HepG2 (cell line): Measurements from ENCODE around the gene DISP2. TPM values are rescaled to one million over a fixed set of nuclear protein-coding genes. Genes with fewer than 3 reads are reported as not detected.

ENCODE experiments used
- ATAC-seq: fragments of 200-7000 bp; cut with Tn5 transposase; 3 replicates; pipeline ENCODE4 v1.9.1; 2020; ENCODE audit warnings: mild to moderate bottlenecking, moderate library complexity
- BruUV-seq: library from RNA; stranded (reverse); fragments of 400-500 nt; replicated peaks from 2 replicates; lab custom pipeline; 2021; lab: Mats Ljungman, UMichigan
- CTCF ChIA-PET: fragments of 300-600 bp; formaldehyde crosslinking; extraction: SDS; loops from one replicate; lab custom pipeline; 2021; ENCODE audit warnings: low total read pairs, inconsistent platforms, low intra/inter-chr PET ratio; lab: Yijun Ruan, JAX
- POLR2A ChIA-PET: fragments of 350-600 bp; sonication (Branson Sonifier 250); formaldehyde crosslinking; loops from one replicate; lab custom pipeline; 2020; ENCODE audit warnings: antibody characterized with exemption, inconsistent platforms; lab: Yijun Ruan, JAX
- DNase-seq: peaks from one replicate; pipeline ENCODE4 v3.0.0-alpha.2; 2015; ENCODE audit warnings: low spot score
- FAIRE-seq: peaks from 3 replicates; lab custom pipeline; 2011; peaks lifted over from hg19 to GRCh38; lab: Jason Lieb, UNC
- H2AFZ ChIP-seq: one replicate; pipeline ENCODE4 v1.6.1; 2011; ENCODE audit warnings: low read length, inconsistent platforms
- H3K27ac ChIP-seq: fragments of 300-600 bp; 3 replicates; pipeline ENCODE4 v1.8.0; 2011; ENCODE audit warnings: mixed run types, mild to moderate bottlenecking, mixed read lengths, low read length, inconsistent platforms; ENCODE audit not compliant: insufficient read depth; ENCODE audit errors: extremely low read length
- H3K27me3 ChIP-seq, 2 experiments: fragments of 200-600 bp in 1 of 2; 2 replicates in 1 of 2; 3 replicates in 1 of 2; pipeline versions ENCODE4 v1.6.0 to v1.8.0; 2011; ENCODE audit warnings: low read length in 2 of 2, mild to moderate bottlenecking in 2 of 2, moderate library complexity in 2 of 2, inconsistent platforms in 1 of 2; ENCODE audit not compliant: insufficient read depth in 2 of 2, control insufficient read depth in 1 of 2
- H3K36me3 ChIP-seq, 2 experiments: fragments of 200-600 bp in 1 of 2; replicated peaks in 1 of 2; 2 replicates in 1 of 2; 3 replicates in 1 of 2; pipeline versions ENCODE4 v1.5.1 to v1.8.0; 2011; ENCODE audit warnings: low read length in 2 of 2, inconsistent platforms in 1 of 2; ENCODE audit not compliant: insufficient read depth in 2 of 2, control insufficient read depth in 1 of 2
- H3K4me1 ChIP-seq: 2 replicates; pipeline ENCODE4 v1.5.1; 2012; ENCODE audit warnings: low read length, inconsistent platforms; ENCODE audit not compliant: insufficient read depth
- H3K4me2 ChIP-seq: 2 replicates; pipeline ENCODE4 v1.6.0; 2011; ENCODE audit warnings: low read depth, low read length, inconsistent platforms
- H3K4me3 ChIP-seq, 3 experiments: fragments of 200-600 bp in 1 of 3; sonication (generic), shearing (Covaris generic) in 1 of 3; replicated peaks in 1 of 3; 2 replicates each; pipeline ENCODE4 v1.5.1; 2011 to 2016; ENCODE audit warnings: low read length in 3 of 3, inconsistent platforms in 2 of 3, low read depth in 2 of 3, mild to moderate bottlenecking in 2 of 3, control low read depth in 1 of 3, mixed read lengths in 1 of 3; ENCODE audit not compliant: insufficient read depth in 1 of 3
- H3K79me2 ChIP-seq: one replicate; pipeline ENCODE4 v1.6.1; 2011; ENCODE audit warnings: low read length, inconsistent platforms; ENCODE audit not compliant: insufficient read depth
- H3K9ac ChIP-seq: 2 replicates; pipeline ENCODE4 v1.6.0; 2011; ENCODE audit warnings: mild to moderate bottlenecking, low read depth, low read length, inconsistent platforms; ENCODE audit not compliant: insufficient read depth
- H3K9me3 ChIP-seq: 2 replicates; pipeline ENCODE4 v1.5.1; 2012; ENCODE audit warnings: mild to moderate bottlenecking, low read length
- H4K20me1 ChIP-seq: 2 replicates; pipeline ENCODE4 v1.6.0; 2011; ENCODE audit warnings: inconsistent platforms, mild to moderate bottlenecking, low read length, moderate library complexity; ENCODE audit not compliant: insufficient read depth
- ATF7 ChIP-seq, 2 experiments: fragments of 450-650 bp in 1 of 2; sonication (generic) in 1 of 2; formaldehyde crosslinking in 1 of 2; IDR thresholded peaks; 2 replicates each; pipeline versions ENCODE4 v1.4.0 to v1.6.1; 2016 to 2020; ENCODE audit warnings: antibody characterized with exemption in 1 of 2, mild to moderate bottlenecking in 1 of 2, missing genetic modification reagents in 1 of 2
- BHLHE40 ChIP-seq: IDR thresholded peaks from 2 replicates; pipeline ENCODE4 v1.6.1; 2011; ENCODE audit warnings: low read length, improper control_type of control experiment
- CHD4 ChIP-seq: fragments of 200-600 bp; sonication (generic); IDR thresholded peaks from 2 replicates; pipeline ENCODE4 v1.7.0; 2017; ENCODE audit warnings: mild to moderate bottlenecking, low read length, borderline replicate concordance
- EED ChIP-seq: sonication (generic); formaldehyde crosslinking; IDR thresholded peaks from 2 replicates; pipeline ENCODE4 v1.5.0; 2020; ENCODE audit warnings: mild to moderate bottlenecking, missing genetic modification reagents
- ERF ChIP-seq: IDR thresholded peaks from 2 replicates; pipeline ENCODE4 v1.6.1; 2018; ENCODE audit warnings: missing biosample characterization, missing genetic modification reagents
- ETV5 ChIP-seq: IDR thresholded peaks from 2 replicates; pipeline ENCODE4 v1.6.1; 2018; ENCODE audit warnings: missing biosample characterization, missing genetic modification reagents, inconsistent platforms, borderline replicate concordance
- FOXO1 ChIP-seq: sonication (generic); formaldehyde crosslinking; IDR thresholded peaks from 2 replicates; pipeline ENCODE4 v1.4.0; 2020; ENCODE audit warnings: missing genetic modification reagents
- HNF1B ChIP-seq: sonication (generic); formaldehyde crosslinking; IDR thresholded peaks from 2 replicates; pipeline ENCODE4 v1.5.1; 2020; ENCODE audit warnings: mild to moderate bottlenecking, moderate library complexity, missing genetic modification reagents
- MAFF ChIP-seq: IDR thresholded peaks from 2 replicates; pipeline ENCODE4 v1.6.1; 2011; ENCODE audit warnings: low read depth, low read length, improper control_type of control experiment
- PCBP2 ChIP-seq: fragments of 200-400 bp; formaldehyde crosslinking; optimal IDR thresholded peaks from 2 replicates; pipeline ENCODE3; 2018; ENCODE audit warnings: low read length, low read depth; ENCODE audit not compliant: poor library complexity, severe bottlenecking
- TOPORS ChIP-seq: sonication (generic); formaldehyde crosslinking; IDR thresholded peaks from 2 replicates; pipeline ENCODE4 v1.8.0; 2023; ENCODE audit warnings: mild to moderate bottlenecking, missing genetic modification reagents
- ZFP41 ChIP-seq: sonication (generic); formaldehyde crosslinking; IDR thresholded peaks from 2 replicates; pipeline ENCODE4 v1.4.0; 2020; ENCODE audit warnings: mild to moderate bottlenecking, missing genetic modification reagents, borderline replicate concordance
- ZMYM3 ChIP-seq: sonication (generic); formaldehyde crosslinking; IDR thresholded peaks from 2 replicates; pipeline ENCODE4 v1.5.1; 2020; ENCODE audit warnings: mild to moderate bottlenecking, missing genetic modification reagents
- ZNF792 ChIP-seq: IDR thresholded peaks from 2 replicates; pipeline ENCODE4 v1.6.1; 2016
- ZSCAN31 ChIP-seq: sonication (generic); formaldehyde crosslinking; IDR thresholded peaks from 2 replicates; pipeline ENCODE4 v1.5.0; 2020; ENCODE audit warnings: low read depth, mild to moderate bottlenecking, missing genetic modification reagents
- WGBS: methylation state at CpG from one replicate; pipeline ENCODE4 v1.1.6; 2017; ENCODE audit warnings: low lambda C conversion rate; 5-methylcytosine and 5-hydroxymethylcytosine counted together
- in situ Hi-C: cut with HindIII; loops from 2 replicates; pipeline ENCODE4 v1.10.0; 2017; ENCODE audit warnings: low pct_unique_long_range_greater_than_20kb; ENCODE audit not compliant: extremely low pct_ligation_motif_present
- intact Hi-C: fragments of 100-400 bp; cut with micrococcal nuclease; formaldehyde crosslinking; loops from one replicate; pipeline ENCODE4 v1.10.0; 2022; ENCODE audit not compliant: unreplicated experiment
- polyA plus RNA-seq, 8 experiments: library from polyadenylated mRNA; depleted of rRNA in 3 of 8; stranded (reverse) in 7 of 8; unstranded in 1 of 8; fragments of >200 nt; fragmentation: Illumina TruSeq in 4 of 8; extraction: Trizol in 4 of 8; gene quantifications; 2 replicates each; pipeline versions ENCODE4 v1.2.1 to v1.2.3, GENCODE V29; 2011 to 2016; ENCODE audit warnings: low read depth in 4 of 8, missing spikeins in 1 of 8, mixed read lengths in 1 of 8; ENCODE audit not compliant: insufficient read depth in 1 of 8
- total RNA-seq, 5 experiments: library from RNA; depleted of rRNA; stranded (reverse); fragments of >200 nt; fragmentation: Illumina TruSeq; extraction: Trizol; gene quantifications; 2 replicates each; pipeline ENCODE4 v1.2.3, GENCODE V29; 2016; ENCODE audit warnings: low read depth in 1 of 5
- TF ChIP-seq, protein P1 (sequence below): IDR thresholded peaks from 2 replicates; pipeline ENCODE4 v1.6.1; 2018; ENCODE audit warnings: missing genetic modification reagents

Gene DISP2
- total and polyA plus RNA-seq, 2 of the 13 experiments (the other 11 are each of a cell fraction or from before 2014, with no cell fraction given), result 0.09 to 0.32 TPM

GRCh38 chr15:40312370-40313158 is 45.5 kb upstream of the DISP2 start:
- Histone ChIP-seq H3K4me3 (no peak overlapping the region), H3K27ac (no peak overlapping the region), H4K20me1 (no peaks in the 10 kb centered on the region), H3K36me3 (no peaks in the 10 kb centered on the region), H3K4me2 (no peak overlapping the region), H3K27me3 (peaks cover 1 to 52% of the 10 kb centered on the region in 2 experiments; a peak in 2 of 5 replicates), H2AFZ (no peak overlapping the region), H3K79me2 (no peaks in the 10 kb centered on the region), H3K9me3 (no peaks in the 10 kb centered on the region)
- CTCF ChIA-PET, result interaction anchor here (1.3 kb wide), 1 partner anchor 38 kb away, joined by 3 read pairs; no protein-coding TSS in a partner anchor
- intact Hi-C loops, result no loop called here
- POLR2A ChIA-PET, result no interaction called here
- no peak for DNase-seq
- FAIRE-seq, result no peak
- 38% methylated on average over 7 of the region's 10 CpGs for WGBS
- in situ Hi-C loops, result loop anchor here (5.0 kb wide), 1 partner anchor 35 kb away; no protein-coding TSS in a partner anchor
- no peak for ATAC-seq
- BruUV-seq, result no TSS peak
- TF ChIP-seq ATF7 (IDR thresholded peaks at IDR 0.05) (no peak), ATF7 (CRISPR knock-in tag; IDR thresholded peaks at IDR 0.05) (no peak), MAFF (no peak), ZSCAN31 (CRISPR knock-in tag) (no peak), ZMYM3 (CRISPR knock-in tag) (no peak), ZFP41 (CRISPR knock-in tag) (no peak), FOXO1 (CRISPR knock-in tag) (no peak), ETV5 (no peak), CHD4 (no peak), EED (CRISPR knock-in tag) (no peak), HNF1B (CRISPR knock-in tag) (no peak), ZNF792 (CRISPR knock-in tag) (no peak), TOPORS (no peak), PCBP2 (no peak), BHLHE40 (no peak), ERF (CRISPR knock-in tag) (no peak)
- TF ChIP-seq, protein P1, sequence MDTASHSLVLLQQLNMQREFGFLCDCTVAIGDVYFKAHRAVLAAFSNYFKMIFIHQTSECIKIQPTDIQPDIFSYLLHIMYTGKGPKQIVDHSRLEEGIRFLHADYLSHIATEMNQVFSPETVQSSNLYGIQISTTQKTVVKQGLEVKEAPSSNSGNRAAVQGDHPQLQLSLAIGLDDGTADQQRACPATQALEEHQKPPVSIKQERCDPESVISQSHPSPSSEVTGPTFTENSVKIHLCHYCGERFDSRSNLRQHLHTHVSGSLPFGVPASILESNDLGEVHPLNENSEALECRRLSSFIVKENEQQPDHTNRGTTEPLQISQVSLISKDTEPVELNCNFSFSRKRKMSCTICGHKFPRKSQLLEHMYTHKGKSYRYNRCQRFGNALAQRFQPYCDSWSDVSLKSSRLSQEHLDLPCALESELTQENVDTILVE (CRISPR knock-in tag), result no peak
- TF ChIP-seq, all 625 proteins: peak for 0
- Histone ChIP-seq H3K4me1 (no peaks in the 10 kb centered on the region), H3K9ac (no peak overlapping the region)
